GM12892 (cell line): ENCODE data around the gene TNFAIP8L1.

Experiments used
- POLR2AphosphoS5 ChIP-seq: IDR thresholded peaks from 2 replicates; pipeline ENCODE4 v1.6.1; 2011; ENCODE audit warnings: low read depth, low read length, control low read depth
- TAF1 ChIP-seq: IDR thresholded peaks from 2 replicates; pipeline ENCODE4 v1.6.1; 2011; ENCODE audit warnings: low read depth, mild to moderate bottlenecking, control low read depth, low read length, borderline replicate concordance

DNA sequence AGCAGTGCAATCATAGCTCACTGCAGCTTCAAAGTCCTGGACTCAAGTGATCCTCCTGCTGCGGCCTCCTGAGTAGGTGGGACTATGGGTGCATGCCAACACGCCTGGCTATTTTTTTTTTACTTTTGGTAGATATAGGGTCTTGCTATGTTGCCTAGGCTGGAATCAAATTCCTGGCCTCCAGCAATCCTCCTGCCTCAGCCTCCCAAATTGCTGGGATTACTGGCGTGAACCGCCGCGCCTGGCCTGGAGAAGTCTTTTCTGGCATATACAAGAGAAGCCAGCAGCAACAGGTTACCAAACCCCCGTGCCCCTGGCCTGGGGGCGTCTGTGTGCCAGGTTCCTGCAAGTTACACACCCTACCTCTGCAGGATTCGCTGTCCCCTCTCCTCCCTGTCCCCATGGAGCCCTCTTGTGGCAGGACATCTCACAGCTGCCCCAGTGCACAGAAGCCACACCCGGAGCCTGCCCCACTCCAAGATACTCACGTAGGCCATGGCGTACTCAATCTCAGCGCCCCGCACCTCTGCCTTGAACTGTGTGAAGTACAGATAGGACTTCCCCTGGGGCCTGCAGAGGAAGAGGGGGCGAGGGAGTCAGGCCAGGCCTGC lies 21.0 kb downstream of the TNFAIP8L1 start:
- TF ChIP-seq POLR2AphosphoS5 (no peak), TAF1 (no peak)
